IMR-90 (cell line): ENCODE data around the gene TMEM53. TPM values are rescaled to one million over a fixed set of nuclear protein-coding genes. Genes with fewer than 3 reads are reported as not detected.

Experiments
- ATAC-seq: fragments of 200-7000 bp; cut with Tn5 transposase; 2 replicates; pipeline ENCODE4 v1.9.1; 2020; ENCODE audit warnings: low read depth, mild to moderate bottlenecking, moderate library complexity
- BruUV-seq: library from RNA; stranded (reverse); fragments of 400-500 nt; replicated peaks from 2 replicates; lab custom pipeline; 2021; lab: Mats Ljungman, UMichigan
- CTCF ChIA-PET: fragments of 300-600 bp; formaldehyde crosslinking; extraction: SDS; loops from one replicate; lab custom pipeline; 2021; ENCODE audit warnings: antibody characterized with exemption; lab: Yijun Ruan, JAX
- POLR2A ChIA-PET: fragments of 300-600 bp; sonication (Branson Sonifier 250); formaldehyde crosslinking; loops from one replicate; lab custom pipeline; 2022; ENCODE audit warnings: antibody characterized with exemption; ENCODE audit not compliant: unreplicated experiment; lab: Charles Lee
- DNase-seq: peaks from one replicate; pipeline ENCODE4 v3.0.0; 2013
- H2AFZ ChIP-seq: replicated peaks from 2 replicates; pipeline ENCODE3; 2013; ENCODE audit warnings: low read length, mild to moderate bottlenecking; ENCODE audit not compliant: poor library complexity
- H2AK5ac ChIP-seq: 2 replicates; pipeline ENCODE4 v1.6.1; 2013; ENCODE audit warnings: low read depth, low read length, inconsistent platforms
- H2AK9ac ChIP-seq: replicated peaks from 2 replicates; pipeline ENCODE3; 2013; ENCODE audit warnings: mild to moderate bottlenecking, low read depth, low read length, moderate library complexity; ENCODE audit not compliant: poor library complexity
- H2BK120ac ChIP-seq: 2 replicates; pipeline ENCODE4 v1.6.1; 2013; ENCODE audit warnings: low read depth, low read length, inconsistent platforms
- H2BK15ac ChIP-seq: 3 replicates; pipeline ENCODE4 v1.6.1; 2013; ENCODE audit warnings: low read depth, low read length, inconsistent platforms
- H2BK20ac ChIP-seq: 2 replicates; pipeline ENCODE4 v1.6.1; 2013; ENCODE audit warnings: low read depth, mild to moderate bottlenecking, inconsistent platforms, low read length, moderate library complexity
- H2BK5ac ChIP-seq: 2 replicates; pipeline ENCODE4 v1.6.1; 2013; ENCODE audit warnings: mild to moderate bottlenecking, low read depth, low read length, inconsistent platforms; ENCODE audit not compliant: poor library complexity, severe bottlenecking
- H3K14ac ChIP-seq: replicated peaks from 2 replicates; pipeline ENCODE4 v1.6.1; 2013; ENCODE audit warnings: low read depth, low read length, inconsistent platforms
- H3K18ac ChIP-seq: 2 replicates; pipeline ENCODE4 v1.6.1; 2013; ENCODE audit warnings: low read depth, low read length, control low read depth
- H3K23ac ChIP-seq: 2 replicates; pipeline ENCODE4 v1.6.1; 2013; ENCODE audit warnings: low read depth, low read length, inconsistent platforms
- H3K27ac ChIP-seq: 2 replicates; pipeline ENCODE4 v1.5.1; 2013; ENCODE audit warnings: mild to moderate bottlenecking, control low read depth, low read length; ENCODE audit not compliant: insufficient read depth
- H3K27me3 ChIP-seq: 2 replicates; pipeline ENCODE4 v1.6.1; 2013; ENCODE audit warnings: low read length; ENCODE audit not compliant: control insufficient read depth, insufficient read depth
- H3K36me3 ChIP-seq: 2 replicates; pipeline ENCODE4 v1.6.1; 2013; ENCODE audit warnings: low read length, mixed read lengths; ENCODE audit not compliant: control insufficient read depth, insufficient read depth
- H3K4ac ChIP-seq: 2 replicates; pipeline ENCODE4 v1.6.1; 2013; ENCODE audit warnings: low read depth, low read length, inconsistent platforms
- H3K4me1 ChIP-seq: 2 replicates; pipeline ENCODE4 v1.6.1; 2013; ENCODE audit warnings: low read length, mixed read lengths; ENCODE audit not compliant: control insufficient read depth, insufficient read depth
- H3K4me2 ChIP-seq: 2 replicates; pipeline ENCODE4 v1.6.1; 2013; ENCODE audit warnings: low read depth, mild to moderate bottlenecking, control low read depth, low read length, moderate library complexity
- H3K4me3 ChIP-seq: 2 replicates; pipeline ENCODE4 v1.5.1; 2013; ENCODE audit warnings: low read depth, mild to moderate bottlenecking, control low read depth, low read length, moderate library complexity; ENCODE audit not compliant: insufficient read depth
- H3K56ac ChIP-seq: 2 replicates; pipeline ENCODE4 v1.6.1; 2013; ENCODE audit warnings: low read length, inconsistent platforms; ENCODE audit not compliant: insufficient read depth; ENCODE audit errors: extremely low read depth
- H3K79me1 ChIP-seq, 2 experiments: 2 replicates each; pipeline ENCODE4 v1.6.1; 2013; ENCODE audit warnings: low read length in 2 of 2, inconsistent platforms in 1 of 2, low read depth in 1 of 2
- H3K9ac ChIP-seq: 2 replicates; pipeline ENCODE4 v1.6.1; 2013; ENCODE audit warnings: low read depth, low read length, control low read depth
- H3K9me1 ChIP-seq: 2 replicates; pipeline ENCODE4 v1.6.1; 2013; ENCODE audit warnings: low read length, inconsistent platforms; ENCODE audit not compliant: insufficient read depth
- H3K9me3 ChIP-seq: 2 replicates; pipeline ENCODE4 v1.6.1; 2013; ENCODE audit warnings: low read length; ENCODE audit not compliant: control insufficient read depth, insufficient read depth
- H4K20me1 ChIP-seq: 2 replicates; pipeline ENCODE4 v1.6.1; 2013; ENCODE audit warnings: low read length, inconsistent platforms; ENCODE audit not compliant: insufficient read depth
- H4K5ac ChIP-seq: 2 replicates; pipeline ENCODE4 v1.6.1; 2013; ENCODE audit warnings: mild to moderate bottlenecking, low read depth, low read length, control low read depth
- H4K8ac ChIP-seq, 2 experiments: 2 replicates each; pipeline ENCODE4 v1.6.1; 2013; ENCODE audit warnings: low read depth in 2 of 2, low read length in 2 of 2, control low read depth in 1 of 2, inconsistent platforms in 1 of 2
- H4K91ac ChIP-seq: 2 replicates; pipeline ENCODE4 v1.6.1; 2013; ENCODE audit warnings: low read depth, low read length, inconsistent platforms; ENCODE audit not compliant: insufficient read depth
- BHLHE40 ChIP-seq: fragments of 150-350 bp; IDR thresholded peaks from 2 replicates; pipeline ENCODE4 v1.6.1; 2016; ENCODE audit warnings: mild to moderate bottlenecking, low read depth, low read length
- MAZ ChIP-seq: IDR thresholded peaks from 2 replicates; pipeline ENCODE4 v1.6.1; 2012; ENCODE audit warnings: low read depth, mild to moderate bottlenecking, low read length, improper control_type of control experiment, moderate library complexity, borderline replicate concordance
- NFE2L2 ChIP-seq: fragments of 150-350 bp; IDR thresholded peaks from 2 replicates; pipeline ENCODE4 v1.6.1; 2016; ENCODE audit warnings: low read depth, mild to moderate bottlenecking, low read length
- POLR2A ChIP-seq: IDR thresholded peaks from 2 replicates; pipeline ENCODE4 v1.6.1; 2012; ENCODE audit warnings: mild to moderate bottlenecking, low read depth, low read length
- RAD21 ChIP-seq: IDR thresholded peaks from 2 replicates; pipeline ENCODE4 v1.6.1; 2012; ENCODE audit warnings: low read length, improper control_type of control experiment
- RCOR1 ChIP-seq: IDR thresholded peaks from 2 replicates; pipeline ENCODE4 v1.6.1; 2012; ENCODE audit warnings: mild to moderate bottlenecking, low read length, improper control_type of control experiment; ENCODE audit not compliant: insufficient replicate concordance
- RFX5 ChIP-seq: IDR thresholded peaks from 2 replicates; pipeline ENCODE4 v1.8.0; 2012; ENCODE audit warnings: low read depth, mild to moderate bottlenecking, low read length, moderate library complexity
- USF2 ChIP-seq: fragments of 150-350 bp; IDR thresholded peaks from 2 replicates; pipeline ENCODE4 v1.6.1; 2017; ENCODE audit warnings: mild to moderate bottlenecking, antibody characterized with exemption, low read length, low read depth
- WGBS, 2 experiments: methylation state at CpG; one replicate each; pipeline versions ENCODE4 v1.1.5 to v1.1.7; 2013; ENCODE audit warnings: missing lambda C conversion rate in 2 of 2; ENCODE audit not compliant: insufficient read length in 1 of 2; ENCODE audit errors: extremely low coverage in 2 of 2; 5-methylcytosine and 5-hydroxymethylcytosine counted together
- dilution Hi-C: fragments of 300-500 bp; cut with HindIII; formaldehyde crosslinking; loops from one replicate; pipeline ENCODE4 v1.14.3; 2018; ENCODE audit warnings: low sequenced_read_pairs; ENCODE audit not compliant: unreplicated experiment
- in situ Hi-C: fragments of 300-500 bp; cut with MboI; formaldehyde crosslinking; loops from 3 replicates; pipeline ENCODE4 v1.14.3; 2019; ENCODE audit warnings: low sequenced_read_pairs, inconsistent platforms, mixed read lengths
- intact Hi-C: fragments of 100-400 bp; cut with micrococcal nuclease; formaldehyde crosslinking; loops from 2 replicates; pipeline ENCODE4 v1.10.0; 2022
- polyA plus RNA-seq, 3 experiments: library from polyadenylated mRNA; depleted of rRNA; stranded (reverse); fragments of >200 nt; gene quantifications; 2 replicates each; pipeline ENCODE4 v1.2.3, GENCODE V29; 2012; ENCODE audit warnings: low replicate concordance in 1 of 3
- total RNA-seq: library from RNA; depleted of rRNA; stranded (reverse); fragments of >200 nt; gene quantifications from 2 replicates; pipeline ENCODE4 v1.2.3, GENCODE V29; 2012
- TF ChIP-seq, protein P1 (sequence below): conservative IDR thresholded peaks from 2 replicates; pipeline ENCODE4 v1.5.1; 2012; ENCODE audit warnings: mild to moderate bottlenecking, low read depth, low read length, improper control_type of control experiment

The TMEM53 gene
- total and polyA plus RNA-seq, 2 of the 4 experiments (the other 2 are of a cell fraction): 2.7 to 6.3 TPM

GRCh38 chr1:44653107-44653964 lies 20.9 kb downstream of the TMEM53 start:
- intact Hi-C loops: loop anchor here (1.0 to 5.0 kb wide), 4 partner anchors 44 to 433 kb away; no protein-coding TSS in a partner anchor
- Histone ChIP-seq H2BK20ac (no peak overlapping the region), H2AK9ac (peak overlapping the region; percentile 63), H4K20me1 (0 out of 2 replicates have a peak, but pooled peaks cover 10% of the 10 kb centered on the region), H3K4me2 (no peak overlapping the region), H3K4me1 (no peaks in the 10 kb centered on the region), H3K14ac (no peak overlapping the region), H3K9me1 (no peaks in the 10 kb centered on the region), H3K23ac (no peak overlapping the region), H4K5ac (no peak overlapping the region), H3K4me3 (no peak overlapping the region), H3K4ac (no peak overlapping the region), H3K27me3 (no peaks in the 10 kb centered on the region), H3K9ac (no peak overlapping the region), H2BK15ac (no peak overlapping the region), H2BK120ac (no peak overlapping the region), H3K18ac (no peak overlapping the region), H4K91ac (no peak overlapping the region), H2BK5ac (no peak overlapping the region), H2AK5ac (no peak overlapping the region), H3K9me3 (no peaks in the 10 kb centered on the region), H4K8ac (no peak overlapping the region), H3K56ac (no peak overlapping the region), H2AFZ (no peak overlapping the region), H3K27ac (no peak overlapping the region), H3K79me1 (no peaks in the 10 kb centered on the region), H3K36me3 (peaks cover 20% of the 10 kb centered on the region)
- in situ Hi-C loops: loop anchor here (5.0 kb wide), 2 partner anchors 46 to 276 kb away; no protein-coding TSS in a partner anchor
- no peak for ATAC-seq
- TF ChIP-seq POLR2A (no peak), MAZ (no peak), RCOR1 (no peak), RFX5 (no peak), NFE2L2 (no peak), RAD21 (no peak), USF2 (no peak), BHLHE40 (no peak)
- TF ChIP-seq, protein P1, sequence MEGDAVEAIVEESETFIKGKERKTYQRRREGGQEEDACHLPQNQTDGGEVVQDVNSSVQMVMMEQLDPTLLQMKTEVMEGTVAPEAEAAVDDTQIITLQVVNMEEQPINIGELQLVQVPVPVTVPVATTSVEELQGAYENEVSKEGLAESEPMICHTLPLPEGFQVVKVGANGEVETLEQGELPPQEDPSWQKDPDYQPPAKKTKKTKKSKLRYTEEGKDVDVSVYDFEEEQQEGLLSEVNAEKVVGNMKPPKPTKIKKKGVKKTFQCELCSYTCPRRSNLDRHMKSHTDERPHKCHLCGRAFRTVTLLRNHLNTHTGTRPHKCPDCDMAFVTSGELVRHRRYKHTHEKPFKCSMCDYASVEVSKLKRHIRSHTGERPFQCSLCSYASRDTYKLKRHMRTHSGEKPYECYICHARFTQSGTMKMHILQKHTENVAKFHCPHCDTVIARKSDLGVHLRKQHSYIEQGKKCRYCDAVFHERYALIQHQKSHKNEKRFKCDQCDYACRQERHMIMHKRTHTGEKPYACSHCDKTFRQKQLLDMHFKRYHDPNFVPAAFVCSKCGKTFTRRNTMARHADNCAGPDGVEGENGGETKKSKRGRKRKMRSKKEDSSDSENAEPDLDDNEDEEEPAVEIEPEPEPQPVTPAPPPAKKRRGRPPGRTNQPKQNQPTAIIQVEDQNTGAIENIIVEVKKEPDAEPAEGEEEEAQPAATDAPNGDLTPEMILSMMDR: no peak
- BruUV-seq: no TSS peak
- dilution Hi-C loops: no loop called here
- CTCF ChIA-PET: interaction anchor here (0.7 to 3.1 kb wide), 14 partner anchors 19 to 605 kb away, joined by 3 to 39 read pairs (median 4); partner anchors contain the start of genes ARMH1 and TMEM53
- 60% methylated on average over 1 of the region's 11 CpGs; no CpG with 5 or more reads in 1 of the 2 experiments for WGBS, 2 experiments
- DNase-seq: no peak
- POLR2A ChIA-PET: no interaction called here
